Activated naive CD4-positive, alpha-beta T cell treated with anti-CD3 and anti-CD28 coated beads, Interleukin-2, amount 50 U/mL, for 16 hours (primary cell): ENCODE results near the gene HMX1.

Experiments used
- DNase-seq: peaks from one replicate; pipeline ENCODE4 v3.0.0-alpha.2; 2020

HMX1 gene

DNA sequence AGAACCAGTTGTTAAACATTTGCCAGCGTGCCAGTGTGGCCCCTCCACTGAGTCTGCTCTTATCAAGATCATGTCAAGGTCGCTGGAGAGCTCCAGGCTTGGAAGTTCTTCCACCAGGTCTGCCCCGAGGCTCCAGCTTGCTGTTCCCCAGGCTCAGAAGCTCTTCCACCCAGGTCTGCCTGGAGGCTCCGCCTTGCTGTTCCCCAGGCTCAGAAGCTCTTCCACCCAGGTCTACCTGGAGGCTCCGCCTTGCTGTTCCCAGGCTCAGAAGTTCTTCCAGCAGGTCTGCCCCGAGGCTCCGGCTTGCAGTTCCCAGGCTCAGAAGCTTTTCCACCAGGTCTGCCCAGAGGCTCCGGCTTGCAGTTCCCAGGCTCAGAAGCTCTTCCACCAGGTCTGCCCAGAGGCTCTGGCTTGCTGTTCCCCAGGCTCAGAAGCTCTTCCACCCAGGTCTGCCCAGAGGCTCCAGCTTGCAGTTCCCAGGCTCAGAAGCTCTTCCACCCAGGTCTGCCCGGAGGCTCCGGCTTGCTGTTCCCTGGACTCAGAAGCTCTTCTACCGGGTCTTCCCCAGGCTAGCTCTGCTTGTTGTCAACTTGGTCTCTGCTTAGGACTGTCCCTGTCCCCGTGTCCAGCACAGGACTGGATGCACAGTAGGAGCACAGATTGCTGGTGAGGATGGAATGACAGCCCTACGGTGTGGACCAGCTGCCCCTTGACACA, 54.4 kb downstream of the HMX1 start:
- DNase-seq: no peak
